Muscle layer of duodenum (tissue), 2 donors: ENCODE data around the gene EMC6.

Experiments
- H3K27ac ChIP-seq: one replicate; pipeline ENCODE4 v1.7.0; 2013; ENCODE audit warnings: mild to moderate bottlenecking, low read length
- H3K27me3 ChIP-seq: one replicate; pipeline ENCODE4 v1.7.0; 2013; ENCODE audit warnings: low read depth, mild to moderate bottlenecking, control low read depth, low read length
- H3K36me3 ChIP-seq, 2 donors: one replicate each; pipeline ENCODE4 v1.7.0; 2013; ENCODE audit warnings: low read length in 2 of 2, control low read depth in 1 of 2, mild to moderate bottlenecking in 1 of 2; ENCODE audit not compliant: insufficient read depth in 2 of 2, control insufficient read depth in 1 of 2
- H3K4me1 ChIP-seq, 2 donors: one replicate each; pipeline ENCODE4 v1.7.0; 2013; ENCODE audit warnings: low read length in 2 of 2, mild to moderate bottlenecking in 2 of 2, control low read depth in 1 of 2, moderate library complexity in 1 of 2; ENCODE audit not compliant: insufficient read depth in 2 of 2, control insufficient read depth in 1 of 2
- H3K4me3 ChIP-seq, 2 donors: one replicate each; pipeline ENCODE4 v1.7.0; 2013; ENCODE audit warnings: low read length in 2 of 2, low read depth in 1 of 2, mild to moderate bottlenecking in 1 of 2
- H3K9me3 ChIP-seq, 2 donors: one replicate each; pipeline ENCODE4 v1.7.0; 2013; ENCODE audit warnings: low read length in 2 of 2, control low read depth in 1 of 2, mild to moderate bottlenecking in 1 of 2; ENCODE audit not compliant: control insufficient read depth in 1 of 2
- donor health status: healthy.

Gene EMC6

DNA sequence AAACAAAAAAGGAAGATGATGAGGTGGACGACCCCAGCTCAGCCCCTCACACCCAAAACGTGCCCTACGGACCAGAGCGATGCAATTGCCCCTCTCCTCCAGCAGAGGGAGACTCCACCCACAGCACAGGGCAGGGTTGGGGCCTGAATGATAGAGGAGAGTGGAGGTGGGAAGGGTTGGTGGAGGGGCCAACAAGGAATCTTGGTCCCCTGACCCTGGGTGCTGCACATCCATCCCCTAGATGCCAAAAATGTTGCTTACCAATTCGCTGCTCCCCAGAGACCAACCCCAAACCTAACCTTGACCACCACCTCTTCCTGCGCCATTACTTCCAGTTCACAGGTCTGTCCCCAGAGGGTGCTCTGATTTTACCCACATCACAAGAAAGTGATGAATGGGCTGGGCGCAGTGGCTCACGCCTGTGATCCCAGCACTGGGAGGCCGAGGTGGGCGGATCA, 14.5 kb downstream of the EMC6 start:
- Histone ChIP-seq H3K27ac (no peak overlapping the region), H3K9me3 (no peaks in the 10 kb centered on the region), H3K4me3 (no peak overlapping the region), H3K36me3 (no peaks in the 10 kb centered on the region), H3K27me3 (no peaks in the 10 kb centered on the region), H3K4me1 (no peaks in the 10 kb centered on the region)

DNA sequence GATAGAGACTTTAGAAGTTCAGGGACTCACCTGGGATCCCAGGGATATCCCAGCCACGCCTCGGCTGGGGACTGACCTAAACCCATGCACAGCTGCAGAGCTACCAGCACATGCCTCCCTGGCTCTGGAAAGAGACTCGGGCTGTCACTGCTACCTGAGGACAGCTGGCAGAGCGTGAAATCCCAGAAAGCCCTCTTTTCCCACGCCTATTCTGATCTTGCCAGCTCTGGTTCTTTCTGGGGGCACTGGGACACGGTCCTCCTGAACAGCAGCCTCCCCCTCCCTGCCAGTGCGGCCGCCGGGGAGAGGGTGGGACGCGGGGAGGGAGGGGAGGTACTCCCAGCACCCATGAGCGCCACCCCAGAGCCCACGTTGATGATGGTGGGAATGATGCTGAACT, 16.6 kb downstream of the EMC6 start:
- no peaks in the 10 kb centered on the region for H3K9me3 ChIP-seq
- H3K4me3 ChIP-seq = no peak overlapping the region
- H3K27ac ChIP-seq = no peak overlapping the region
- H3K27me3 ChIP-seq = no peaks in the 10 kb centered on the region
- no peaks in the 10 kb centered on the region for H3K36me3 ChIP-seq
- no peaks in the 10 kb centered on the region for H3K4me1 ChIP-seq

DNA sequence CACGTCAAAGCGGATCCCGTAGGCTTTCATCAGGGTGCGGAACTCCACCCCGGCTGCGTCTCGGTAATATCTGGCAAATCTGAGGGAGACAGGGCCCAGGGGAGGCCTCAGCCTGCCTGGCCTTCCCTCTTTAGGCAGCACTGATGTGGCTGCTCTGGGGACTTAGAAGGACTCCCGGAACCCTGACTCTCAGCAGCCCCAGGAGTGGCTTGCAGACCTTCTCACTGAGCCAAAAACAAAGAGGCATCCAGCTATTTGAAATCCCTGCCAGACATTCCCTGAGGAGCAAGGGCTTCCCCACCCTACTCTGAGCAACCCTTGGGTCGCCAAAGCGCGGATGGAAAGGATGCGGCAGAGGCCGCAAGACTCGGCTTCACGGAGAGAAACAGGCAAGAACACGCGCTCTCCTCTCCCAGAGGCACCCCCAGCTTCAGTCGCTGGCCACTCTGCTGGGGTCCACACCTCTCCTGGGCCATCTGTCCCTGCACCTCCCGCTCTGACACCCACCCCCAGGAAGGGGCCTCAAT, 19.5 kb downstream of the EMC6 start:
- Histone ChIP-seq H3K27ac (no peak overlapping the region), H3K27me3 (no peaks in the 10 kb centered on the region), H3K4me3 (no peak overlapping the region), H3K36me3 (no peaks in the 10 kb centered on the region), H3K4me1 (no peaks in the 10 kb centered on the region), H3K9me3 (no peaks in the 10 kb centered on the region)

DNA sequence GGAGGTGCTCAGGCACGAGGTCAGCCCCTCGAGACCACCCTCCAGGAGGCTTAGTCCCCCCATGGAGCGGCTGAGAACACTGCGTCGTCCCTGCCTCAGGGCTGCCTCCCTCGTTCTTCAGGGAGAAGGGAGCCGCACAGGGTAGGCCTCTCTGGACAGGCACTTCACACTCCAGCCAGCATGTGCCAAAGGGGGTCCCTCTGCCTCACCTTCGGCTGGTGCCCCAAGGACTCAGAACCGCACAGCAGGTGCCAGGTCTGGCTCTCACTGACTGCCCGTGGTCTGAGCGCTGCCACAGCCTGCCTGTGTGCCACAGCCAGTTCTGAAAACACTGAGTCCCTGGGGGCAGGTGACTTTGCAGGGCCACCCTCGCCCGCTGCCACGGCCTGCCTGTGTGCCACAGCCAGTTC, 20.2 kb downstream of the EMC6 start:
- Histone ChIP-seq H3K36me3 (no peaks in the 10 kb centered on the region), H3K9me3 (no peaks in the 10 kb centered on the region), H3K4me1 (no peaks in the 10 kb centered on the region), H3K27ac (no peak overlapping the region), H3K4me3 (no peak overlapping the region), H3K27me3 (no peaks in the 10 kb centered on the region)

DNA sequence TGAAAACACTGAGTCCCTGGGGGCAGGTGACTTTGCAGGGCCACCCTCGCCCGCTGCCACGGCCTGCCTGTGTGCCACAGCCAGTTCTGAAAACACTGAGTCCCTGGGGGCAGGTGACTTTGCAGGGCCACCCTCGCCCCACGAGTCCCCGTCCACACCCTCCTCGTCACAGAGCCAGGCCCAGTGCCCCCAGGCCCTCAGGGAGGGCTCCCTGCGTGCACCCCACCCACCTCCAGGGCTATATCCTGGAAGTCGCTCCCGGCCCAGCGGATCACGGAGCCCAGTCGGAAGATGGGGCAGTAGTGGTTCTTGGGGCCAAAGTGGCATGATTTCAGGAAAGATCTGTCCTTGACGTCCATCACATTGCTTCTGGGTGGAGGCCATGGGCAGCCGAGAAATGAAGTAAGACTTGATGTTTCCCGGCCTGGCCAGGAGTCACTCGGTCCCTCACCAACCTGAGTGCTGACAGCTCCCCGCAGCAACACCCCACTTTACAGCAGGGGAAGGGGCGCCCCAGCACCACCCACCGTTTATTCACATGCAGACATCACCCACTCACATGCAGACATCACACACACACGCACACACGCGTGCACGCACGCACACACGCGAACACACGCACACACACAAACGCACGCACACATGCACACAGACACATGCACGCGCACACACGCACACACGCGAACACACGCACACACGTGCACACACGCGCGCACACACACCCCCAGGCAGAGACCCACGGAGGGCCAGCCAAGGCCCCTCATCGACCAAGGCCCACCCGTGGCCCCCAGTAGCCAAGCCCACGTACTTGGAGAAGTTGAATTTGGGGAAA, 20.9 kb downstream of the EMC6 start:
- Histone ChIP-seq H3K4me3 (no peak overlapping the region), H3K9me3 (no peaks in the 10 kb centered on the region), H3K27me3 (peaks cover under 1% of the 10 kb centered on the region), H3K4me1 (no peaks in the 10 kb centered on the region), H3K27ac (no peak overlapping the region), H3K36me3 (no peaks in the 10 kb centered on the region)

DNA sequence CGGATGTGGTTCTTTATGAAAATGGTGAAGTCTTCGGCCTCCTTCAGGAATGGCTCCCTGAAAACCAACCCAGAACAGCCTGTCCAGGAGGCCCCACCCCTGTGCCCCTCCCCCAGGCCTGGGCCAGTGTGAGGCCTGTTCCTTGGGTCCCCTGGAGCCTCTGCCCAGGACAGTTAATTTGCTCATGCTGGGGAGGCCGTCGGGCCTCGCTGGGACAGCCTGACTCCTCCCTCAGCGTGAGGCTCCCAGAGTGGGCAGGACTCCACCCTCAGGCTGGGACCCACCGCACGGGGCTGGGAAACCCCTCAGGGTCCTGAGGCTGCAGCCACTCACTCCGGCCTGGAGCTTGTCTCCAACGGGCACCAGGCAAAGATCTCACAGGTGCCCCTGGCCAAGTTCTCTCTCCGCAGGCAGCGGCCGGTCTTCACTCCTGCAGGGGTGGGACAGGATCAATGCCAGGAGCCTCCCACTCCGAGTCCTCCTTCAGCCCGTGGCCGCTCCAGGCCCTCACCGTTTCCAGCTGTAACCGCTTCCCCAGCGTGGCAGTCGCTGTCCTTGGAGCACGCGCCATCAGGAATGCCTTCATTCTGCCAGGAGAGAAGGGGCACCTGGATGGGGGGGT, 21.6 kb downstream of the EMC6 start:
- no peak overlapping the region for H3K4me3 ChIP-seq
- no peaks in the 10 kb centered on the region for H3K36me3 ChIP-seq
- peaks cover 7% of the 10 kb centered on the region for H3K27me3 ChIP-seq
- H3K27ac ChIP-seq = no peak overlapping the region
- no peaks in the 10 kb centered on the region for H3K9me3 ChIP-seq
- H3K4me1 ChIP-seq = peaks cover 0 to 7% of the 10 kb centered on the region in 2 donors

DNA sequence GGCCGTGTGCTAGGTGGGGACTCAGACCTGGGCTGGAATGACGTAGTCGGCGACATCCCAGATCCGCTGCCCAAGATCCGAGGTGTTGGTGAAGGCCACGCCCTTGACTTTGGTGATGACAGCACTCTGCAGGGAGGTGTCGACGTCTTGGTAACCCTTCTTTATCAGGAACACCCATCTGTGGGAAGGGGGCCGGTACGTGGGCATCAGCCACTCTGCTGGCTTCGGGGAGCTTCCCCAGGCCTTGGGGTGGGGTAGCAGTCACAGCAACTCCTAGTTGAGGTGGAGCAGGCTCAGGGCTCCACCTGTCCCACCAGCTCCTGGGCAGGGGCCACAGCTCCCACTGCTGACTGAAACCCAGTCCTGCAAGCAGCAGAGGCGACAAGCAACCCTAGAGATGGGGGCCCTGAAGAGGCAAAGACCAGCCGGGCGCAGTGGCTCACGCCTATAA, 23.0 kb downstream of the EMC6 start:
- no peak overlapping the region for H3K4me3 ChIP-seq
- peaks cover 0 to 14% of the 10 kb centered on the region in 2 donors for H3K4me1 ChIP-seq
- H3K27me3 ChIP-seq = peaks cover 12% of the 10 kb centered on the region
- H3K27ac ChIP-seq = no peak overlapping the region
- H3K9me3 ChIP-seq = no peaks in the 10 kb centered on the region
- no peaks in the 10 kb centered on the region for H3K36me3 ChIP-seq

DNA sequence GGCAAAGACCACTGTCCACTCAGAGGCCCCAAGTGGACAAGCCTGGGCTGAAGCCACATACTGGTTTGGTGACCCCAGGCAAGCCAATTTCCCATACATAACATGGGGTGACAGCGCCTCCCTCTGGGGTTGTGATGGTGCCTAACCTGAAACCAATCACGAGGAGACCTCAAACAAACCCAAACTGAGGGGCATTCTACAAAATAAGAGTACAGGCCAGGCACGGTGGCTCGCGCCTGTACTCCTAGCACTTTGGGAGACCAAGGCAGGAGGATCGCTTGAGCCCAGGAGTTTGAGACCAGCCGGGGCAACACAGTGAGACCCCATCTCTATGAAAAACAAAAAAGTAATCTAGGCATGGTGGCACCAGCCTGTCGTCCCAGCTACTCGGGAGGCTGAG, 23.7 kb downstream of the EMC6 start:
- Histone ChIP-seq H3K27ac (no peak overlapping the region), H3K9me3 (no peaks in the 10 kb centered on the region), H3K36me3 (no peaks in the 10 kb centered on the region), H3K4me3 (no peak overlapping the region), H3K4me1 (peaks cover 0 to 14% of the 10 kb centered on the region in 2 donors), H3K27me3 (peaks cover 14% of the 10 kb centered on the region)

DNA sequence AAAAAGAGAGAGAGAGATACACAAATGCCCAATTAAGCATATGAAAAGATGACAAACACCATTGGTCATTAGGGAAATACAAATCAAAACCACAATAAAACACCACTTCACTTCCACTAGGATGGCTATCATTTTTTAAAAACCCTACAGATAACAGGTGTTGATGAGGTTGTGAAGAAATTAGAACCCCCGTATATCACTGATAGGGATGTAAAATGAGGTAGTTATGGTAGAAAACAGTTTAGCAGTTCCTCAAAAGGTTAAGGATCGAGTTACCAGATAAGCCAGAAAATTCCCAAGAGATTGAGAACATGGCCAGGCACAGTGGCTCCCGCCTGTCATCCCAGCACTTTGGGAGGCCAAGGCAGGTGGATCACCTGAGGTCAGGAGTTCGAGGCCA, 24.5 kb downstream of the EMC6 start:
- H3K9me3 ChIP-seq = peaks cover 0 to 7% of the 10 kb centered on the region in 2 donors
- peaks cover 0 to 14% of the 10 kb centered on the region in 2 donors for H3K4me1 ChIP-seq
- no peak overlapping the region for H3K4me3 ChIP-seq
- no peaks in the 10 kb centered on the region for H3K36me3 ChIP-seq
- no peak overlapping the region for H3K27ac ChIP-seq
- peaks cover 16% of the 10 kb centered on the region for H3K27me3 ChIP-seq

DNA sequence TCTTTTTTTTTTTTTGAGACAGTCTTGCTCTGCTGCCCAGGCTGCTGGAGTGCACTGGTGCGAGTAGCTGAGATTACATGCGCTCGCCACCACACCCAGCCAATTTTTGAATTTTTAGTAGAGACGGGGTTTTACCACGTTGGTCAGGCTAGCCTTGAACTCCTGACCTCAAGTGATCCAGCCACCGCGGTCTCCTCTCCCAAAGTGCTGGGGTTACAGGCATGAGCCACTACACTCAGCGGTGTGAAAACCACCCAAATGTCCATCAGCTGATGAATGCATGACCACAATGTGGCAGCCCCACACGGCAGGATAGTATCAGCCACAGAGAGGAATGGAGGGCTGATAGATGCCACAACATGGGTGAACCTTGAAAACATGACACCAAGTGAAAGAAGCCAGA, 25.2 kb downstream of the EMC6 start:
- H3K36me3 ChIP-seq = no peaks in the 10 kb centered on the region

DNA sequence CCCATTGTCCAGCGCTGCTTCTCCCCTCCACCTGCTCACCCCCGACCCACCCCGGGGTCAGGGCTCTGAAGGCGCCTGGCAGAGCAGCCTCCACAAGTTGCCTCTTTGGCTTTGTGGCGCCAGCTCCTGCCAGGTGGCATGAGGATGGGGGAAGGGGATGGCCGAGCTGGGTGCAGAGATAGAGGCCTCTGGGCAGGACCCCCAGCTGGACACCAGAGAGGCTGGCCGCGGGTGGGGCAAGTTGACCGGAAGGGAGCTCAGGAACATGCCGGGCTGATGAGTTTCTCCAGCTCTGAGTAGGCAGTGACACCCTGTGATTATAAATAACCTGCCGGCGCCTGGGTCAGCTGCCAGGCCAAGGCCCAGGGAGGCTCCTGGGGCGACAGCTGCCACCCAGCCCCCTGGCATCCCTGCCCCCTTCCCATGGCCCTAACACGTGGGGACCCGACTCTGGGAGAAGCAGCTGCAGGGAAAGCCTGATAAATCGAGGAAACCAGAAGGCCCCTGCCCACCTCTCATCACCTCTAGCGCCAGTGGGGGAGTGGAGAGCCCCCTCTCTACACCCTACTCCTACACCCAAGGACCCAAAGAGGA, 26.6 kb downstream of the EMC6 start:
- peak overlapping the region; percentile 21 to 66 for H3K4me3 ChIP-seq

More for the DNA sequence above, 25.2 kb downstream of the EMC6 start:
- H3K9me3 ChIP-seq = peaks cover 0 to 12% of the 10 kb centered on the region in 2 donors
- peaks cover 16% of the 10 kb centered on the region for H3K27me3 ChIP-seq
- no peak overlapping the region for H3K4me3 ChIP-seq
- H3K4me1 ChIP-seq = peaks cover 0 to 14% of the 10 kb centered on the region in 2 donors
- no peak overlapping the region for H3K27ac ChIP-seq

More for the DNA sequence above, 26.6 kb downstream of the EMC6 start:
- Histone ChIP-seq H3K4me1 (peaks cover 0 to 14% of the 10 kb centered on the region in 2 donors), H3K27ac (no peak overlapping the region), H3K36me3 (no peaks in the 10 kb centered on the region), H3K9me3 (peaks cover 0 to 12% of the 10 kb centered on the region in 2 donors), H3K27me3 (peaks cover 16% of the 10 kb centered on the region)
